A673 (cell line): ENCODE data around the gene GNG12.

Source experiments
- EZH2 ChIP-seq: fragments of 200-600 bp; sonication (generic); IDR thresholded peaks from 2 replicates; pipeline ENCODE4 v1.6.1; 2017; ENCODE audit warnings: borderline replicate concordance, low read depth, mild to moderate bottlenecking, mixed read lengths, antibody characterized with exemption, low read length; ENCODE audit not compliant: poor library complexity, severe bottlenecking
- TF ChIP-seq, protein P1 (sequence below): fragments of 300-800, 200-600 bp; sonication (generic); conservative IDR thresholded peaks from 2 replicates; pipeline ENCODE4 v1.5.1; 2017; ENCODE audit warnings: low read depth, mild to moderate bottlenecking, antibody characterized with exemption, low read length, moderate library complexity, mixed read lengths

DNA sequence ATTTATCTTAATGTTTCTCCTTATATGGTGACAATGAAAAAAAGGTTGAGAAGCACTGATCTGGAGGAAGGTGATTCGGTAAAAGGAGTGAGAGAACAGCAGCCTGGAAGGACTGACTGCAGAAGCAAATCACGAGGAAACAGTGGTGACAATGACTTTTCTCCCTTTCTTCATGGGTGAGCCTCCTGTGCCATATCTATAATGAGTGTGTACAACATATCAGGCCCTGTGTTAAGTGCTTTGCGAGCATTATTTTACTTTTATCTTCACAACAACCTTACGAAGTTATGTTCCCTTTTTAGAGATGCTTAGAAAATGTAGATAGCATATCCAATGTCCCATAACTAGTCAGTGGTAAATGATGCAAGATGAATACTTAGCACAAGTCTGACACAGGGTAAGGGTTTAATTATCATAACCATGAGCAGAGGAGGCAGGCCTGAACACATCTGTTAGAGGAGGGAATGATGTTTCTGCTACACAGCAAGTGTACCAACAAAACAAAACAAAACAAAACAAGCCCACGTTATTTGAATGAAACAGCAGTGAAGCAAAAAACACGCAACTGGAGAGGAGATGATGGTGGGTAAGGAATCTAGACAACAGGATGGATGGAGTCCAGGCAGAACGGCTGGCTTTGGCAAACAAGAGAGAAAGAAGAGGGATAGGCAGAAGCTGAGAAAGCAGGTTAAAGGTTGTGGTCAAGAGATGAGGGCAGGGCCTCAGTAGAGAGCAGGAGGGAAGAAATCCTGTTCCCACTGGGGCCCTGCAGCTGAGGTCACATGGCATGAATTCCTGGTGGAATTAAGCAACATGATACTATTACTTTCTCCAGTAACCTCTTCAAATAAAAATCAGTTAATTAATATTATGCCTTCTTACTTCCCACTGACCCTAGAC, 29.6 kb downstream of the GNG12 start:
- TF ChIP-seq, protein P1, sequence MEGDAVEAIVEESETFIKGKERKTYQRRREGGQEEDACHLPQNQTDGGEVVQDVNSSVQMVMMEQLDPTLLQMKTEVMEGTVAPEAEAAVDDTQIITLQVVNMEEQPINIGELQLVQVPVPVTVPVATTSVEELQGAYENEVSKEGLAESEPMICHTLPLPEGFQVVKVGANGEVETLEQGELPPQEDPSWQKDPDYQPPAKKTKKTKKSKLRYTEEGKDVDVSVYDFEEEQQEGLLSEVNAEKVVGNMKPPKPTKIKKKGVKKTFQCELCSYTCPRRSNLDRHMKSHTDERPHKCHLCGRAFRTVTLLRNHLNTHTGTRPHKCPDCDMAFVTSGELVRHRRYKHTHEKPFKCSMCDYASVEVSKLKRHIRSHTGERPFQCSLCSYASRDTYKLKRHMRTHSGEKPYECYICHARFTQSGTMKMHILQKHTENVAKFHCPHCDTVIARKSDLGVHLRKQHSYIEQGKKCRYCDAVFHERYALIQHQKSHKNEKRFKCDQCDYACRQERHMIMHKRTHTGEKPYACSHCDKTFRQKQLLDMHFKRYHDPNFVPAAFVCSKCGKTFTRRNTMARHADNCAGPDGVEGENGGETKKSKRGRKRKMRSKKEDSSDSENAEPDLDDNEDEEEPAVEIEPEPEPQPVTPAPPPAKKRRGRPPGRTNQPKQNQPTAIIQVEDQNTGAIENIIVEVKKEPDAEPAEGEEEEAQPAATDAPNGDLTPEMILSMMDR, result no peak
- TF ChIP-seq EZH2, result no peak
